GM12878 (cell line): Measurements from ENCODE around the gene LILRB4. TPM values are rescaled to one million over a fixed set of nuclear protein-coding genes. Genes with fewer than 3 reads are reported as not detected.

Experiments
- ATAC-seq: fragments of 200-7000 bp; cut with Tn5 transposase; 3 replicates; pipeline ENCODE4 v1.9.1; 2020; ENCODE audit warnings: mild to moderate bottlenecking, moderate library complexity
- BruUV-seq: library from RNA; stranded (reverse); fragments of 400-500 nt; replicated peaks from 2 replicates; lab custom pipeline; 2021; lab: Mats Ljungman, UMichigan
- CTCF ChIA-PET: fragments of 300-600 bp; sonication (Branson Sonifier 250); formaldehyde crosslinking; extraction: SDS; loops from one replicate; lab custom pipeline; 2021; ENCODE audit warnings: inconsistent platforms; lab: Yijun Ruan, JAX
- POLR2A ChIA-PET: fragments of 350-600 bp; formaldehyde crosslinking; extraction: SDS; loops from one replicate; lab custom pipeline; 2021; ENCODE audit warnings: inconsistent platforms; lab: Charles Lee
- RAD21 ChIA-PET: fragments of 300-600 bp; sonication (Branson Sonifier 250); formaldehyde crosslinking; loops from one replicate; lab custom pipeline; 2023; ENCODE audit warnings: antibody characterized with exemption; ENCODE audit not compliant: unreplicated experiment; lab: Charles Lee
- SMC1A ChIA-PET: fragments of 300-600 bp; sonication (Branson Sonifier 250); formaldehyde crosslinking; loops from one replicate; lab custom pipeline; 2023; ENCODE audit not compliant: unreplicated experiment, uncharacterized antibody; lab: Charles Lee
- DNase-seq: peaks from one replicate; pipeline ENCODE4 v3.0.0-alpha.2; 2011; ENCODE audit warnings: low read depth, low spot score
- FAIRE-seq: peaks from 3 replicates; lab custom pipeline; 2011; peaks lifted over from hg19 to GRCh38; lab: Jason Lieb, UNC
- H2AFZ ChIP-seq: 2 replicates; pipeline ENCODE4 v1.6.0; 2011; ENCODE audit warnings: low read depth, low read length, control low read depth; ENCODE audit not compliant: control insufficient read depth
- H3K27ac ChIP-seq: 2 replicates; pipeline ENCODE4 v1.5.1; 2011; ENCODE audit warnings: control low read depth; ENCODE audit not compliant: control insufficient read depth, insufficient read depth
- H3K27me3 ChIP-seq, 2 experiments: replicated peaks in 1 of 2; 2 replicates each; pipeline versions ENCODE4 v1.6.0 to v1.6.1; 2011; ENCODE audit warnings: low read length in 1 of 2; ENCODE audit not compliant: control insufficient read depth in 2 of 2, insufficient read depth in 2 of 2
- H3K36me3 ChIP-seq, 2 experiments: 2 replicates each; pipeline ENCODE4 v1.5.1; 2011; ENCODE audit warnings: low read length in 1 of 2; ENCODE audit not compliant: control insufficient read depth in 2 of 2, insufficient read depth in 2 of 2
- H3K4me1 ChIP-seq: 2 replicates; pipeline ENCODE4 v1.6.1; 2011; ENCODE audit warnings: mild to moderate bottlenecking, low read length, moderate library complexity, mixed read lengths; ENCODE audit not compliant: control insufficient read depth, insufficient read depth
- H3K4me2 ChIP-seq: 2 replicates; pipeline ENCODE4 v1.6.0; 2011; ENCODE audit warnings: control low read depth; ENCODE audit not compliant: control insufficient read depth, insufficient read depth
- H3K4me3 ChIP-seq: fragments of 200-600 bp; sonication (generic); 2 replicates; pipeline ENCODE4 v1.5.1; 2016
- H3K79me2 ChIP-seq: 2 replicates; pipeline ENCODE4 v1.6.0; 2011; ENCODE audit warnings: low read length; ENCODE audit not compliant: control insufficient read depth, insufficient read depth
- H3K9ac ChIP-seq: 2 replicates; pipeline ENCODE4 v1.8.0; 2011; ENCODE audit warnings: low read length, control low read depth, mixed read lengths; ENCODE audit not compliant: control insufficient read depth, insufficient read depth
- H3K9me3 ChIP-seq: replicated peaks from 3 replicates; pipeline ENCODE4 v1.5.1; 2011; ENCODE audit warnings: mild to moderate bottlenecking, low read length; ENCODE audit not compliant: control insufficient read depth, insufficient read depth
- H4K20me1 ChIP-seq: 2 replicates; pipeline ENCODE4 v1.6.0; 2011; ENCODE audit not compliant: control insufficient read depth, insufficient read depth
- BACH1 ChIP-seq: fragments of 450-650 bp; IDR thresholded peaks from 2 replicates; pipeline ENCODE4 v1.6.1; 2017; ENCODE audit warnings: mild to moderate bottlenecking, borderline replicate concordance
- CBX5 ChIP-seq: sonication (generic); IDR thresholded peaks from 2 replicates; pipeline ENCODE4 v1.6.1; 2016; ENCODE audit warnings: low read depth, moderate library complexity, mild to moderate bottlenecking, inconsistent platforms
- CEBPB ChIP-seq, 2 experiments: fragments of 150-350 bp in 1 of 2; IDR thresholded peaks; 2 replicates each; pipeline ENCODE4 v1.6.1; 2012 to 2014; ENCODE audit warnings: low read depth in 2 of 2, low read length in 2 of 2, borderline replicate concordance in 1 of 2, inconsistent platforms in 1 of 2
- JUNB ChIP-seq: IDR thresholded peaks from 2 replicates; pipeline ENCODE4 v1.6.1; 2016; ENCODE audit warnings: antibody characterized with exemption, mild to moderate bottlenecking
- NFXL1 ChIP-seq: fragments of 450-650 bp; IDR thresholded peaks from 2 replicates; pipeline ENCODE4 v1.6.1; 2017; ENCODE audit warnings: antibody characterized with exemption, mild to moderate bottlenecking, borderline replicate concordance
- SUZ12 ChIP-seq: fragments of 200-600 bp; sonication (generic); IDR thresholded peaks from one replicate; pipeline ENCODE4 v1.6.1; 2018; ENCODE audit warnings: antibody characterized with exemption, mild to moderate bottlenecking; ENCODE audit not compliant: unreplicated experiment
- WGBS: methylation state at CpG from one replicate; pipeline ENCODE4 v1.1.6; 2016; ENCODE audit warnings: low lambda C conversion rate; ENCODE audit not compliant: insufficient replicate concordance, insufficient coverage; ENCODE audit errors: missing lambda C conversion rate; 5-methylcytosine and 5-hydroxymethylcytosine counted together
- in situ Hi-C: fragments of 300-500 bp; cut with MboI; formaldehyde crosslinking; loops from 9 replicates; pipeline ENCODE4 v1.14.3; 2018; ENCODE audit warnings: mixed read lengths
- intact Hi-C: fragments of 100-400 bp; cut with micrococcal nuclease; formaldehyde crosslinking; loops from one replicate; pipeline ENCODE4 v1.14.2; 2022; ENCODE audit not compliant: unreplicated experiment
- polyA plus RNA-seq, 11 experiments: library from polyadenylated mRNA; depleted of rRNA in 4 of 11; unstranded in 6 of 11; stranded (reverse) in 5 of 11; fragments of >200 nt; fragmentation: Nextera tagmentation in 4 of 11; fragmentation: Illumina TruSeq in 1 of 11; extraction: Ambion mirVana in 4 of 11; extraction: Trizol in 1 of 11; gene quantifications; 1 replicate in 1 of 11; 2 replicates in 10 of 11; pipeline versions ENCODE4 v1.2.1 to v1.2.3, GENCODE V29; 2011 to 2016; ENCODE audit warnings: inconsistent platforms in 2 of 11, missing spikeins in 2 of 11, low read depth in 1 of 11
- total RNA-seq, 4 experiments: library from RNA; depleted of rRNA in 3 of 4; stranded (reverse); fragments of >200 nt in 3 of 4; fragmentation: Illumina TruSeq in 1 of 4; extraction: Trizol in 1 of 4; gene quantifications; 2 replicates each; pipeline versions ENCODE4 v1.2.1 to v1.2.3, GENCODE V29; 2013 to 2021
- TF ChIP-seq, protein P1 (sequence below): fragments of 450-650 bp; IDR thresholded peaks from 2 replicates; pipeline ENCODE4 v1.6.1; 2016; ENCODE audit warnings: mild to moderate bottlenecking
- TF ChIP-seq, protein P2 (sequence below): fragments of 450-650 bp; IDR thresholded peaks from 2 replicates; pipeline ENCODE4 v1.6.1; 2018; ENCODE audit warnings: mild to moderate bottlenecking, low read depth, moderate library complexity; ENCODE audit not compliant: partially characterized antibody
- TF ChIP-seq, protein P3 (sequence below): fragments of 450-650 bp; IDR thresholded peaks from 2 replicates; pipeline ENCODE4 v1.6.1; 2017; ENCODE audit warnings: mild to moderate bottlenecking, moderate library complexity
- TF ChIP-seq, protein P4 (sequence below): fragments of 450-650 bp; IDR thresholded peaks from 2 replicates; pipeline ENCODE4 v1.6.1; 2016; ENCODE audit warnings: mild to moderate bottlenecking

The LILRB4 gene
- total and polyA plus RNA-seq, 10 of the 15 experiments (the other 5 are each of a cell fraction or from before 2014, with no cell fraction given) = 2.0 to 39.8 (median 16.0) TPM

DNA sequence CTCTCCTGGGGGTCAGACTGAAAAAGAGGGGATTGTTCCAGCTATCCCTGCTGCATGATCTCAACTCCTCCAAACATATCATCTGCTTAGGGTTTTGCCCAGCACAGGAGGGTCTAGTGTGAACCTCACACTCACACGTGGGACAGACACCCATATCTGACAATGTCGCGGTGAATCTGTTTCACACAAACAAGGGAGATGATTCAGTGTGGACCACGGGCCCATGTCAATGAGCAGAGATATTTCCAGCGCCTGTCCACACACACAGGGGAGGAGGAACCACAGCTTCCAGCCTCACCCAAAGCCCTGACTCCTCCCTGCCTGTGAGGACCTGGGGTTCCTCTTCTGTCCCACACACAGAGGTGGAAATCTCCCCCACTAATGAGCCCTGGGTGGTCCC, 31.9 kb downstream of the LILRB4 start:
- no peak for FAIRE-seq
- no peak for ATAC-seq
- Histone ChIP-seq H3K27me3 (no peaks in the 10 kb centered on the region), H3K4me1 (no peaks in the 10 kb centered on the region), H3K9ac (no peak overlapping the region), H3K4me2 (no peak overlapping the region), H3K79me2 (no peaks in the 10 kb centered on the region), H3K36me3 (no peaks in the 10 kb centered on the region), H2AFZ (no peak overlapping the region), H3K27ac (no peak overlapping the region), H4K20me1 (no peaks in the 10 kb centered on the region), H3K4me3 (no peak overlapping the region), H3K9me3 (no peaks in the 10 kb centered on the region)
- intact Hi-C loops = no loop called here
- no peak for DNase-seq
- SMC1A ChIA-PET = no interaction called here
- WGBS = 39% methylated on average over 5 of the region's 5 CpGs
- in situ Hi-C loops = no loop called here
- CTCF ChIA-PET = interaction anchor here (0.9 kb wide), 1 partner anchor 16 kb away, joined by 3 read pairs; no protein-coding TSS in a partner anchor
- POLR2A ChIA-PET = interaction anchor here (0.7 kb wide), 1 partner anchor 44 kb away, joined by 3 read pairs; no protein-coding TSS in a partner anchor
- no TSS peak for BruUV-seq
- RAD21 ChIA-PET = no interaction called here
- TF ChIP-seq CBX5 = no peak
- TF ChIP-seq, protein P1, sequence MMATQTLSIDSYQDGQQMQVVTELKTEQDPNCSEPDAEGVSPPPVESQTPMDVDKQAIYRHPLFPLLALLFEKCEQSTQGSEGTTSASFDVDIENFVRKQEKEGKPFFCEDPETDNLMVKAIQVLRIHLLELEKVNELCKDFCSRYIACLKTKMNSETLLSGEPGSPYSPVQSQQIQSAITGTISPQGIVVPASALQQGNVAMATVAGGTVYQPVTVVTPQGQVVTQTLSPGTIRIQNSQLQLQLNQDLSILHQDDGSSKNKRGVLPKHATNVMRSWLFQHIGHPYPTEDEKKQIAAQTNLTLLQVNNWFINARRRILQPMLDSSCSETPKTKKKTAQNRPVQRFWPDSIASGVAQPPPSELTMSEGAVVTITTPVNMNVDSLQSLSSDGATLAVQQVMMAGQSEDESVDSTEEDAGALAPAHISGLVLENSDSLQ = no peak
- TF ChIP-seq, protein P2, sequence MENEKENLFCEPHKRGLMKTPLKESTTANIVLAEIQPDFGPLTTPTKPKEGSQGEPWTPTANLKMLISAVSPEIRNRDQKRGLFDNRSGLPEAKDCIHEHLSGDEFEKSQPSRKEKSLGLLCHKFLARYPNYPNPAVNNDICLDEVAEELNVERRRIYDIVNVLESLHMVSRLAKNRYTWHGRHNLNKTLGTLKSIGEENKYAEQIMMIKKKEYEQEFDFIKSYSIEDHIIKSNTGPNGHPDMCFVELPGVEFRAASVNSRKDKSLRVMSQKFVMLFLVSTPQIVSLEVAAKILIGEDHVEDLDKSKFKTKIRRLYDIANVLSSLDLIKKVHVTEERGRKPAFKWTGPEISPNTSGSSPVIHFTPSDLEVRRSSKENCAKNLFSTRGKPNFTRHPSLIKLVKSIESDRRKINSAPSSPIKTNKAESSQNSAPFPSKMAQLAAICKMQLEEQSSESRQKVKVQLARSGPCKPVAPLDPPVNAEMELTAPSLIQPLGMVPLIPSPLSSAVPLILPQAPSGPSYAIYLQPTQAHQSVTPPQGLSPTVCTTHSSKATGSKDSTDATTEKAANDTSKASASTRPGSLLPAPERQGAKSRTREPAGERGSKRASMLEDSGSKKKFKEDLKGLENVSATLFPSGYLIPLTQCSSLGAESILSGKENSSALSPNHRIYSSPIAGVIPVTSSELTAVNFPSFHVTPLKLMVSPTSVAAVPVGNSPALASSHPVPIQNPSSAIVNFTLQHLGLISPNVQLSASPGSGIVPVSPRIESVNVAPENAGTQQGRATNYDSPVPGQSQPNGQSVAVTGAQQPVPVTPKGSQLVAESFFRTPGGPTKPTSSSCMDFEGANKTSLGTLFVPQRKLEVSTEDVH = no peak
- no peak for TF ChIP-seq CEBPB (IDR thresholded peaks at IDR 0.05; ENCODE audit: borderline replicate concordance in 1 of 2, low read depth in 2 of 2, low read length in 2 of 2)
- no peak for TF ChIP-seq JUNB
- TF ChIP-seq, protein P3, sequence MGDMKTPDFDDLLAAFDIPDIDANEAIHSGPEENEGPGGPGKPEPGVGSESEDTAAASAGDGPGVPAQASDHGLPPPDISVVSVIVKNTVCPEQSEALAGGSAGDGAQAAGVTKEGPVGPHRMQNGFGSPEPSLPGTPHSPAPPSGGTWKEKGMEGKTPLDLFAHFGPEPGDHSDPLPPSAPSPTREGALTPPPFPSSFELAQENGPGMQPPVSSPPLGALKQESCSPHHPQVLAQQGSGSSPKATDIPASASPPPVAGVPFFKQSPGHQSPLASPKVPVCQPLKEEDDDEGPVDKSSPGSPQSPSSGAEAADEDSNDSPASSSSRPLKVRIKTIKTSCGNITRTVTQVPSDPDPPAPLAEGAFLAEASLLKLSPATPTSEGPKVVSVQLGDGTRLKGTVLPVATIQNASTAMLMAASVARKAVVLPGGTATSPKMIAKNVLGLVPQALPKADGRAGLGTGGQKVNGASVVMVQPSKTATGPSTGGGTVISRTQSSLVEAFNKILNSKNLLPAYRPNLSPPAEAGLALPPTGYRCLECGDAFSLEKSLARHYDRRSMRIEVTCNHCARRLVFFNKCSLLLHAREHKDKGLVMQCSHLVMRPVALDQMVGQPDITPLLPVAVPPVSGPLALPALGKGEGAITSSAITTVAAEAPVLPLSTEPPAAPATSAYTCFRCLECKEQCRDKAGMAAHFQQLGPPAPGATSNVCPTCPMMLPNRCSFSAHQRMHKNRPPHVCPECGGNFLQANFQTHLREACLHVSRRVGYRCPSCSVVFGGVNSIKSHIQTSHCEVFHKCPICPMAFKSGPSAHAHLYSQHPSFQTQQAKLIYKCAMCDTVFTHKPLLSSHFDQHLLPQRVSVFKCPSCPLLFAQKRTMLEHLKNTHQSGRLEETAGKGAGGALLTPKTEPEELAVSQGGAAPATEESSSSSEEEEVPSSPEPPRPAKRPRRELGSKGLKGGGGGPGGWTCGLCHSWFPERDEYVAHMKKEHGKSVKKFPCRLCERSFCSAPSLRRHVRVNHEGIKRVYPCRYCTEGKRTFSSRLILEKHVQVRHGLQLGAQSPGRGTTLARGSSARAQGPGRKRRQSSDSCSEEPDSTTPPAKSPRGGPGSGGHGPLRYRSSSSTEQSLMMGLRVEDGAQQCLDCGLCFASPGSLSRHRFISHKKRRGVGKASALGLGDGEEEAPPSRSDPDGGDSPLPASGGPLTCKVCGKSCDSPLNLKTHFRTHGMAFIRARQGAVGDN = no peak
- TF ChIP-seq BACH1 = no peak
- TF ChIP-seq NFXL1 = no peak
- no peak for TF ChIP-seq SUZ12
- TF ChIP-seq, protein P4, sequence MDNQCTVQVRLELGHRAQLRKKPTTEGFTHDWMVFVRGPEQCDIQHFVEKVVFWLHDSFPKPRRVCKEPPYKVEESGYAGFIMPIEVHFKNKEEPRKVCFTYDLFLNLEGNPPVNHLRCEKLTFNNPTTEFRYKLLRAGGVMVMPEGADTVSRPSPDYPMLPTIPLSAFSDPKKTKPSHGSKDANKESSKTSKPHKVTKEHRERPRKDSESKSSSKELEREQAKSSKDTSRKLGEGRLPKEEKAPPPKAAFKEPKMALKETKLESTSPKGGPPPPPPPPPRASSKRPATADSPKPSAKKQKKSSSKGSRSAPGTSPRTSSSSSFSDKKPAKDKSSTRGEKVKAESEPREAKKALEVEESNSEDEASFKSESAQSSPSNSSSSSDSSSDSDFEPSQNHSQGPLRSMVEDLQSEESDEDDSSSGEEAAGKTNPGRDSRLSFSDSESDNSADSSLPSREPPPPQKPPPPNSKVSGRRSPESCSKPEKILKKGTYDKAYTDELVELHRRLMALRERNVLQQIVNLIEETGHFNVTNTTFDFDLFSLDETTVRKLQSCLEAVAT = no peak
